K562 (cell line): ENCODE results near the gene PADI4. TPM values are rescaled to one million over a fixed set of nuclear protein-coding genes. Genes with fewer than 3 reads are reported as not detected.

ENCODE experiments used
- ATAC-seq: fragments of 200-7000 bp; cut with Tn5 transposase; 3 replicates; pipeline ENCODE4 v1.9.1; 2020; ENCODE audit warnings: moderate library complexity
- BruUV-seq: library from RNA; stranded (reverse); fragments of 400-500 nt; replicated peaks from 2 replicates; lab custom pipeline; 2021; lab: Mats Ljungman, UMichigan
- CTCF ChIA-PET: fragments of 300-600 bp; formaldehyde crosslinking; extraction: SDS; loops from one replicate; lab custom pipeline; 2021; ENCODE audit warnings: low intra/inter-chr PET ratio; lab: Yijun Ruan, JAX
- POLR2A ChIA-PET: fragments of 300-600, 350-650 bp; sonication (Branson Sonifier 250); formaldehyde crosslinking; extraction: SDS; loops from one replicate; lab custom pipeline; 2021; ENCODE audit warnings: antibody characterized with exemption, inconsistent platforms; lab: Yijun Ruan, JAX
- DNase-seq, 4 experiments: peaks; one replicate each; pipeline versions ENCODE4 v3.0.0 to v3.0.0-alpha.2; 2011 to 2018; ENCODE audit warnings: low spot score in 3 of 4, mixed read lengths in 3 of 4; ENCODE audit errors: extremely low read depth in 1 of 4
- FAIRE-seq: peaks from 2 replicates; lab custom pipeline; 2011; peaks lifted over from hg19 to GRCh38; lab: Jason Lieb, UNC
- H2AFZ ChIP-seq: 2 replicates; pipeline ENCODE4 v1.6.0; 2011; ENCODE audit warnings: low read depth, low read length, control low read depth, inconsistent platforms
- H3K27ac ChIP-seq: fragments of 200-600 bp; 3 replicates; pipeline ENCODE4 v1.8.0; 2011; ENCODE audit warnings: low read depth, mild to moderate bottlenecking, control low read depth, inconsistent platforms, low read length, moderate library complexity, mixed read lengths; ENCODE audit errors: extremely low read depth
- H3K27me3 ChIP-seq, 2 experiments: fragments of 300-600 bp in 1 of 2; 2 replicates in 1 of 2; 3 replicates in 1 of 2; pipeline versions ENCODE4 v1.6.0 to v1.8.0; 2011; ENCODE audit warnings: inconsistent platforms in 2 of 2, low read length in 2 of 2, mild to moderate bottlenecking in 1 of 2, mixed read lengths in 1 of 2, moderate library complexity in 1 of 2; ENCODE audit not compliant: control insufficient read depth in 2 of 2, insufficient read depth in 2 of 2
- H3K36me3 ChIP-seq: fragments of 300-600 bp; 3 replicates; pipeline ENCODE4 v1.8.0; 2011; ENCODE audit warnings: mild to moderate bottlenecking, low read length, inconsistent platforms; ENCODE audit not compliant: control insufficient read depth, insufficient read depth
- H3K4me1 ChIP-seq, 2 experiments: fragments of 200-600 bp in 1 of 2; replicated peaks in 1 of 2; 2 replicates in 1 of 2; 3 replicates in 1 of 2; pipeline versions ENCODE4 v1.5.1 to v1.8.0; 2011; ENCODE audit warnings: inconsistent platforms in 2 of 2, low read length in 2 of 2, mild to moderate bottlenecking in 1 of 2, mixed read lengths in 1 of 2, moderate library complexity in 1 of 2; ENCODE audit not compliant: control insufficient read depth in 2 of 2, insufficient read depth in 2 of 2
- H3K4me2 ChIP-seq: 2 replicates; pipeline ENCODE4 v1.6.1; 2011; ENCODE audit warnings: low read length, control low read depth, inconsistent platforms, mixed read lengths; ENCODE audit not compliant: insufficient read depth
- H3K4me3 ChIP-seq: fragments of 200-600 bp; sonication (generic), shearing (Covaris generic); 2 replicates; pipeline ENCODE4 v1.5.1; 2016; ENCODE audit warnings: control low read depth, inconsistent platforms
- H3K79me2 ChIP-seq: fragments of 200-600 bp; 3 replicates; pipeline ENCODE4 v1.8.0; 2011; ENCODE audit warnings: low read length, inconsistent platforms; ENCODE audit not compliant: control insufficient read depth, insufficient read depth
- H3K9ac ChIP-seq, 2 experiments: 2 replicates each; pipeline versions ENCODE4 v1.6.0 to v1.6.1; 2011; ENCODE audit warnings: low read depth in 2 of 2, low read length in 2 of 2, control low read depth in 1 of 2, inconsistent platforms in 1 of 2, mild to moderate bottlenecking in 1 of 2, mixed read lengths in 1 of 2; ENCODE audit not compliant: insufficient read depth in 1 of 2
- H3K9me1 ChIP-seq: one replicate; pipeline ENCODE4 v1.6.0; 2011; ENCODE audit warnings: inconsistent platforms, mild to moderate bottlenecking, low read length, moderate library complexity; ENCODE audit not compliant: control insufficient read depth, insufficient read depth
- H3K9me3 ChIP-seq: replicated peaks from 2 replicates; pipeline ENCODE4 v1.5.1; 2011; ENCODE audit warnings: low read depth, low read length, inconsistent platforms; ENCODE audit not compliant: control insufficient read depth, insufficient read depth
- H4K20me1 ChIP-seq: replicated peaks from 2 replicates; pipeline ENCODE4 v1.6.1; 2011; ENCODE audit warnings: low read length, inconsistent platforms, mixed read lengths; ENCODE audit not compliant: control insufficient read depth, insufficient read depth
- BRD9 ChIP-seq: fragments of 450-650 bp; IDR thresholded peaks from 2 replicates; pipeline ENCODE4 v1.6.1; 2018; ENCODE audit warnings: low read depth; ENCODE audit not compliant: partially characterized antibody
- CBX2 ChIP-seq: fragments of 200-600 bp; sonication (generic); IDR thresholded peaks from one replicate; pipeline ENCODE4 v1.6.1; 2012; ENCODE audit warnings: mild to moderate bottlenecking, low read length, inconsistent platforms; ENCODE audit not compliant: insufficient read depth, poor library complexity, severe bottlenecking
- CTBP1 ChIP-seq: fragments of 450-650 bp; IDR thresholded peaks from 2 replicates; pipeline ENCODE4 v1.6.1; 2016; ENCODE audit warnings: borderline replicate concordance
- EGR1 ChIP-seq: fragments of 450-650 bp; conservative IDR thresholded peaks from 2 replicates; pipeline ENCODE4 v1.6.1; 2017; ENCODE audit warnings: mild to moderate bottlenecking
- KDM2B ChIP-seq: fragments of 250-450 bp; sonication (Bioruptor Pico); IDR thresholded peaks from 2 replicates; pipeline ENCODE4 v1.8.0; 2021; ENCODE audit warnings: mild to moderate bottlenecking, moderate library complexity
- SAP30 ChIP-seq: fragments of 200-600 bp; sonication (generic); IDR thresholded peaks from 2 replicates; pipeline ENCODE4 v1.6.1; 2012; ENCODE audit warnings: borderline replicate concordance, low read depth, mild to moderate bottlenecking, moderate library complexity, low read length, control low read depth, inconsistent platforms; ENCODE audit not compliant: insufficient read depth, poor library complexity, severe bottlenecking
- SIN3B ChIP-seq: fragments of 450-650 bp; IDR thresholded peaks from 2 replicates; pipeline ENCODE4 v1.6.1; 2017; ENCODE audit warnings: low read depth, mild to moderate bottlenecking, moderate library complexity
- SMAD2 ChIP-seq: fragments of 150-350 bp; IDR thresholded peaks from 2 replicates; pipeline ENCODE4 v1.6.1; 2014; ENCODE audit warnings: low read depth, mild to moderate bottlenecking, low read length
- STAT5B ChIP-seq: fragments of 250-450 bp; sonication (Bioruptor Pico); IDR thresholded peaks from 2 replicates; pipeline ENCODE4 v1.8.0; 2021; ENCODE audit warnings: mild to moderate bottlenecking, inconsistent platforms
- UBTF ChIP-seq, 2 experiments: IDR thresholded peaks; 2 replicates each; pipeline ENCODE4 v1.6.1; 2012; ENCODE audit warnings: improper control_type of control experiment in 2 of 2, low read depth in 2 of 2, low read length in 2 of 2, borderline replicate concordance in 1 of 2
- ZNF436 ChIP-seq: fragments of 250-450, 450-650 bp; sonication (Bioruptor Pico); formaldehyde crosslinking; IDR thresholded peaks from 2 replicates; pipeline ENCODE4 v1.7.0; 2020; ENCODE audit warnings: mild to moderate bottlenecking
- ZNF695 ChIP-seq: fragments of 450-650 bp; formaldehyde crosslinking; IDR thresholded peaks from 2 replicates; pipeline ENCODE4 v1.4.0; 2020; ENCODE audit warnings: mild to moderate bottlenecking, moderate library complexity
- ZNF75A ChIP-seq: fragments of 450-650 bp; formaldehyde crosslinking; IDR thresholded peaks from 2 replicates; pipeline ENCODE4 v1.4.0; 2020; ENCODE audit warnings: mild to moderate bottlenecking
- WGBS: fragments of 100-300 bp; shearing (Covaris generic); methylation state at CpG from one replicate; pipeline ENCODE4 v1.1.6; 2016; ENCODE audit warnings: low coverage, mixed read lengths; ENCODE audit not compliant: insufficient coverage; ENCODE audit errors: missing lambda C conversion rate; 5-methylcytosine and 5-hydroxymethylcytosine counted together
- in situ Hi-C: fragments of 300-500 bp; cut with MboI; formaldehyde crosslinking; loops from 4 replicates; pipeline ENCODE4 v1.15.0; 2018; ENCODE audit warnings: inconsistent platforms, mixed read lengths
- intact Hi-C: fragments of 100-400 bp; cut with micrococcal nuclease; formaldehyde crosslinking; loops from 2 replicates; pipeline ENCODE4 v1.14.2; 2022
- polyA plus RNA-seq, 8 experiments: library from polyadenylated mRNA; depleted of rRNA in 4 of 8; stranded (reverse) in 5 of 8; unstranded in 3 of 8; fragments of >200 nt; fragmentation: Nextera tagmentation in 2 of 8; fragmentation: Illumina TruSeq in 1 of 8; extraction: Ambion mirVana in 2 of 8; extraction: Trizol in 1 of 8; gene quantifications; 2 replicates each; pipeline versions ENCODE4 v1.2.1 to v1.2.3, GENCODE V29; 2011 to 2014; ENCODE audit warnings: inconsistent platforms in 1 of 8, missing spikeins in 1 of 8
- total RNA-seq, 7 experiments: library from RNA; depleted of rRNA in 6 of 7; stranded (reverse); fragments of >200 nt in 6 of 7; fragmentation: Illumina TruSeq in 2 of 7; extraction: Trizol in 2 of 7; gene quantifications; 2 replicates each; pipeline versions ENCODE4 v1.2.1 to v1.2.3, GENCODE V29; 2011 to 2021; ENCODE audit warnings: low replicate concordance in 1 of 7
- TF ChIP-seq, protein P1 (sequence below): fragments of 250-450 bp; sonication (Bioruptor Pico); IDR thresholded peaks from 2 replicates; pipeline ENCODE4 v1.5.0; 2020; ENCODE audit warnings: mild to moderate bottlenecking, borderline replicate concordance

The PADI4 gene
- total and polyA plus RNA-seq, 9 of the 15 experiments (the other 6 are each of a cell fraction or from before 2014, with no cell fraction given) = 0.22 to 0.33 TPM; not detected in 7

GRCh38 chr1:17400725-17401341 lies 92.8 kb downstream of the PADI4 start (continued):
- TF ChIP-seq EGR1 (peak; percentile 79), BRD9 (peak; percentile 24), UBTF (IDR thresholded peaks at IDR 0.05; ENCODE audit: borderline replicate concordance in 1 of 2, low read depth in 2 of 2, low read length in 2 of 2) (peak in 1 of 2 experiments; percentile 44; a peak in 1 of 4 replicates), CTBP1 (peak; percentile 62), CBX2 (no peak)

- WGBS = 18% methylated on average over 4 of the region's 4 CpGs
- Histone ChIP-seq H3K9me3 (no peaks in the 10 kb centered on the region), H3K27ac (no peak overlapping the region), H3K4me3 (no peak overlapping the region), H3K36me3 (peaks cover 9% of the 10 kb centered on the region; the same call in 2 of the 3 replicates), H2AFZ (no peak overlapping the region), H4K20me1 (peaks cover 10% of the 10 kb centered on the region; the same call in 1 of the 2 replicates), H3K27me3 (no peaks in the 10 kb centered on the region), H3K4me2 (no peak overlapping the region), H3K9me1 (peaks cover 4% of the 10 kb centered on the region), H3K4me1 (peaks cover 27 to 57% of the 10 kb centered on the region in 2 experiments; a peak in 4 of 5 replicates), H3K79me2 (no peaks in the 10 kb centered on the region), H3K9ac (0 out of 4 replicates have a peak overlapping the region, but pooled peaks of 1 of the 2 experiments have one; percentile 38)
- ATAC-seq = no peak
- no peak for DNase-seq
- FAIRE-seq = no peak
- BruUV-seq = no TSS peak
- CTCF ChIA-PET = no interaction called here
- intact Hi-C loops = loop anchor here (5.0 to 10.0 kb wide), 2 partner anchors 65 to 277 kb away; no protein-coding TSS in a partner anchor
- POLR2A ChIA-PET = interaction anchor here (0.6 to 1.6 kb wide), 5 partner anchors 9 to 321 kb away, joined by 3 to 7 read pairs (median 3); no protein-coding TSS in a partner anchor
- in situ Hi-C loops = loop anchor here (10.0 kb wide), 1 partner anchor 277 kb away; no protein-coding TSS in a partner anchor
- no peak for TF ChIP-seq KDM2B (CRISPR knock-in tag)
- no peak for TF ChIP-seq STAT5B (CRISPR knock-in tag)
- no peak for TF ChIP-seq ZNF695
- no peak for TF ChIP-seq ZNF75A (CRISPR knock-in tag)
- no peak for TF ChIP-seq ZNF436
- no peak for TF ChIP-seq SAP30
- TF ChIP-seq SIN3B = no peak
- TF ChIP-seq SMAD2 = no peak
- TF ChIP-seq, protein P1, sequence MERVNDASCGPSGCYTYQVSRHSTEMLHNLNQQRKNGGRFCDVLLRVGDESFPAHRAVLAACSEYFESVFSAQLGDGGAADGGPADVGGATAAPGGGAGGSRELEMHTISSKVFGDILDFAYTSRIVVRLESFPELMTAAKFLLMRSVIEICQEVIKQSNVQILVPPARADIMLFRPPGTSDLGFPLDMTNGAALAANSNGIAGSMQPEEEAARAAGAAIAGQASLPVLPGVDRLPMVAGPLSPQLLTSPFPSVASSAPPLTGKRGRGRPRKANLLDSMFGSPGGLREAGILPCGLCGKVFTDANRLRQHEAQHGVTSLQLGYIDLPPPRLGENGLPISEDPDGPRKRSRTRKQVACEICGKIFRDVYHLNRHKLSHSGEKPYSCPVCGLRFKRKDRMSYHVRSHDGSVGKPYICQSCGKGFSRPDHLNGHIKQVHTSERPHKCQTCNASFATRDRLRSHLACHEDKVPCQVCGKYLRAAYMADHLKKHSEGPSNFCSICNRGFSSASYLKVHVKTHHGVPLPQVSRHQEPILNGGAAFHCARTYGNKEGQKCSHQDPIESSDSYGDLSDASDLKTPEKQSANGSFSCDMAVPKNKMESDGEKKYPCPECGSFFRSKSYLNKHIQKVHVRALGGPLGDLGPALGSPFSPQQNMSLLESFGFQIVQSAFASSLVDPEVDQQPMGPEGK (CRISPR knock-in tag) = no peak
Measured at GRCh38 chr1:17401841-17402240, 93.8 kb downstream of the PADI4 start.
